Measurements from ENCODE around the gene TSPAN14. TPM values are rescaled to one million over a fixed set of nuclear protein-coding genes. Genes with fewer than 3 reads are reported as not detected.

TSPAN14 gene
- total RNA-seq, 2 experiments from 2014 or later = 43.9 to 45.5 TPM

DNA sequence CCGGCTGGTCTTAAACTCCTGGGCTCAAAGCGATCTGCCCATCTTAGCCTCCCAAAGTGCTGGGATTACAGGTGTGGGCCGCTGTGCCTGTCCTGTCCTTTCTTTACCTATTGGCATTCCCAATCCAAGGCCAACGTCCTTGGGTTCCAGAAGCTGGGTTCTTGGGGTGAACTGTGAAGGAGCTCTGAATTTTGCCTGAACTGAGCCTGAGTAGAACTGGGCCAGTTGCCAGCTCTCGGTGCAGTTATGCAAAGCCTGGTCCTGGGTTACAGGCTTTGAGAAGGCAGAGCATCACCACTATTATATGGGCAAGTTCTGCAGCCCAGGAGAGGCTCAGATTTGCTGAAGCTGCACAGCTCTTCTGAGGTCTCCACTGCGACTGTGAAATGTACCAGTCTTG lies 59.0 kb downstream of the TSPAN14 start:
- Mint-ChIP-seq H3K27me3 (no peaks in the 10 kb centered on the region), H3K4me3 (no peak overlapping the region), H3K27ac (no peak overlapping the region), H3K36me3 (ENCODE audit: low read depth) (peaks cover 38% of the 10 kb centered on the region), H3K4me1 (ENCODE audit: low read depth) (peaks cover 28% of the 10 kb centered on the region), H3K9me3 (no peaks in the 10 kb centered on the region)
- ATAC-seq = no peak
- TF ChIP-seq, protein P1, sequence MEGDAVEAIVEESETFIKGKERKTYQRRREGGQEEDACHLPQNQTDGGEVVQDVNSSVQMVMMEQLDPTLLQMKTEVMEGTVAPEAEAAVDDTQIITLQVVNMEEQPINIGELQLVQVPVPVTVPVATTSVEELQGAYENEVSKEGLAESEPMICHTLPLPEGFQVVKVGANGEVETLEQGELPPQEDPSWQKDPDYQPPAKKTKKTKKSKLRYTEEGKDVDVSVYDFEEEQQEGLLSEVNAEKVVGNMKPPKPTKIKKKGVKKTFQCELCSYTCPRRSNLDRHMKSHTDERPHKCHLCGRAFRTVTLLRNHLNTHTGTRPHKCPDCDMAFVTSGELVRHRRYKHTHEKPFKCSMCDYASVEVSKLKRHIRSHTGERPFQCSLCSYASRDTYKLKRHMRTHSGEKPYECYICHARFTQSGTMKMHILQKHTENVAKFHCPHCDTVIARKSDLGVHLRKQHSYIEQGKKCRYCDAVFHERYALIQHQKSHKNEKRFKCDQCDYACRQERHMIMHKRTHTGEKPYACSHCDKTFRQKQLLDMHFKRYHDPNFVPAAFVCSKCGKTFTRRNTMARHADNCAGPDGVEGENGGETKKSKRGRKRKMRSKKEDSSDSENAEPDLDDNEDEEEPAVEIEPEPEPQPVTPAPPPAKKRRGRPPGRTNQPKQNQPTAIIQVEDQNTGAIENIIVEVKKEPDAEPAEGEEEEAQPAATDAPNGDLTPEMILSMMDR (IDR thresholded peaks at IDR 0.05) = no peak
- ChIA-PET POLR2A (interaction anchor here (1.0 to 1.2 kb wide), 3 partner anchors 58 to 107 kb away, joined by 3 read pairs; no protein-coding TSS in a partner anchor), CTCF (interaction anchor here (3.0 to 23.2 kb wide), 4 partner anchors 8 to 135 kb away, joined by 15 to 1114 read pairs (median 27); partner anchors contain the start of gene TSPAN14)
- DNase-seq = no peak
- intact Hi-C loops (cut with micrococcal nuclease) = no loop called here

DNA sequence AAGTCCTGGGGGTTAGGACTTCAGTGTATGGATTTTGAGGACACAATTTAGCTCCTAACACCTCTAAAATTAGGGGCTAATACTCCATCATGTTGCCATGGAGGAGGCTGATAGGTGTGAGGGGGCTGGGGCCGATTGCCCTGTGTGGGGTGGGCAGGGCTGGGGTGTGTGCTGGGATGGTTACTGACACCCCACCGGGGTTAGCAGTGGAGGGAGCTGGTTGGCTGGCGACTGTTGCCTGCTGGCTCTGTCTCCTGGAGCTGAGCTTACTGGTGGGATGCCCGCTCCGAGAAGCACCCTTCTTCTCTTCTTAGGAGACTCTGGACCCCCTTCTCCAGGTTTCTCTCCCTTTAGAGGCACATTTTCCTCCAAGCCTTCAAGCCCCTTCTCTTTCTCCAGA lies 61.4 kb downstream of the TSPAN14 start:
- ATAC-seq (no peak), DNase-seq (no peak)
- ChIA-PET POLR2A (interaction anchor here (0.6 kb wide), 1 partner anchor 14 kb away, joined by 3 read pairs; no protein-coding TSS in a partner anchor), CTCF (interaction anchor here (4.3 to 23.2 kb wide), 2 partner anchors 10 to 55 kb away, joined by 36 to 1114 read pairs; partner anchors contain the start of gene TSPAN14)
- intact Hi-C loops (cut with micrococcal nuclease) = no loop called here
- TF ChIP-seq, protein P1 (IDR thresholded peaks at IDR 0.05) = no peak
- Mint-ChIP-seq H3K4me1 (ENCODE audit: low read depth) (peaks cover 36% of the 10 kb centered on the region), H3K36me3 (ENCODE audit: low read depth) (peaks cover 36% of the 10 kb centered on the region), H3K4me3 (no peak overlapping the region), H3K27ac (no peak overlapping the region), H3K27me3 (no peaks in the 10 kb centered on the region), H3K9me3 (no peaks in the 10 kb centered on the region)

GRCh38 chr10:80515941-80516340 lies 61.8 kb downstream of the TSPAN14 start:
- CTCF ChIA-PET = interaction anchor here (4.3 to 23.2 kb wide), 2 partner anchors 11 to 56 kb away, joined by 36 to 1114 read pairs; partner anchors contain the start of gene TSPAN14
- Mint-ChIP-seq H3K4me1 (ENCODE audit: low read depth) (peaks cover 37% of the 10 kb centered on the region), H3K36me3 (ENCODE audit: low read depth) (peaks cover 37% of the 10 kb centered on the region), H3K27ac (no peak overlapping the region), H3K27me3 (no peaks in the 10 kb centered on the region), H3K4me3 (no peak overlapping the region), H3K9me3 (no peaks in the 10 kb centered on the region)
- POLR2A ChIA-PET = interaction anchor here (0.6 kb wide), 1 partner anchor 14 kb away, joined by 3 read pairs; no protein-coding TSS in a partner anchor
- DNase-seq (no peak), ATAC-seq (no peak)
- intact Hi-C loops (cut with micrococcal nuclease) = no loop called here
- TF ChIP-seq, protein P1 (IDR thresholded peaks at IDR 0.05) = no peak

- peaks cover 32% of the 10 kb centered on the region for H3K4me1 Mint-ChIP-seq (ENCODE audit: low read depth)
- CTCF ChIA-PET = interaction anchor here (4.3 to 23.2 kb wide), 2 partner anchors 11 to 56 kb away, joined by 36 to 1114 read pairs; partner anchors contain the start of gene TSPAN14
- TF ChIP-seq, protein P1 (IDR thresholded peaks at IDR 0.05) = no peak
- POLR2A ChIA-PET = no interaction called here
- H3K27ac Mint-ChIP-seq = peak overlapping the region; percentile 63
- H3K4me3 Mint-ChIP-seq = no peak overlapping the region
- peaks cover 37% of the 10 kb centered on the region for H3K36me3 Mint-ChIP-seq (ENCODE audit: low read depth)
- ATAC-seq (no peak), DNase-seq (no peak)
- H3K27me3 Mint-ChIP-seq = no peaks in the 10 kb centered on the region
- intact Hi-C loops (cut with micrococcal nuclease) = no loop called here
- no peaks in the 10 kb centered on the region for H3K9me3 Mint-ChIP-seq
Measured at GRCh38 chr10:80516506-80517075, 62.5 kb downstream of the TSPAN14 start.
